Limb (tissue), 2 donors: ENCODE data around the gene PWWP2B.
"Not testable (repeated sequence)": the region's sequence is repeated elsewhere in the genome, so short reads cannot be mapped to it uniquely, and the experiment has no call there.

Experiments
- DNase-seq, 2 donors: peaks; one replicate each; pipeline ENCODE4 v3.0.0-alpha.2; 2016; ENCODE audit errors: extremely low spot score in 2 of 2

The PWWP2B gene

DNA sequence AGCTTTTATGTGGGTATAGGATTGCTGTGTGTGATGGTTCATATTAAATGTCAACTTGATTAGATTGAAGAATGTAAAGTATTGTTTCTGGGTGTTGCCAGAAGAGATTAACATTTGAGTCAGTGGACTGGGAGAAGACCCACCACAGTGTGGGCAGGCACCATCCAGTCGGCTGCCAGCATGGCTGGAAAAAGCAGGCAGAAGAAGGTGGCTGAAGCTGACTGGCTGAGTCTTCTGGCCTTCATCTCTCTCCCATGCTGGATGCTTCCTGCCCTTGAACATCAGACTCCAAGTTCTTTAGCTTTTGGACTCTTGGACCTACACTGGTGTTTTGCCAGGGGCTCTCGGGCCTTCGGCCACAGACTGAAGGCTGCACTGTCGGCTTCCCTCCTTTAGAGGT lies 16.0 kb upstream of the PWWP2B start:
- not testable (repeated sequence) for DNase-seq

DNA sequence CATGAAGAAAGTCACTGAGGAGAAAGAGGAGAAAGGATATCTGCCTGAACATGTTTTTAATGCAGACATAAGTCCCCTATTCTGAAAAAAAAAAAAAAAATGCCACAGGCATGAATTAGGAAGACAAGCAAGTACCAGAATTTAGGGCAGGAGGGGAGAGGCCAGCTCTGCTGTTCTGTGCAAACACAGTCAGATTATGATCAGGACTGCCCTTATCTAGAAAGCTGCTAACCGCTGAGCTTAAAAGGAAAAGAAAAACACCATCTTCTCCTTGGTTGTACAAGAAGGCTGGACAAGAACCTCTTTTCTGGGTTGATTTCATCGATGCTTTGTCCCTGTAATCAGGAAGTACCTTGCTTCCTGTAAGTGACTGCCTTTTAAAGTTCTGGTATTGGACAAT lies 15.3 kb upstream of the PWWP2B start:
- DNase-seq = no peak

DNA sequence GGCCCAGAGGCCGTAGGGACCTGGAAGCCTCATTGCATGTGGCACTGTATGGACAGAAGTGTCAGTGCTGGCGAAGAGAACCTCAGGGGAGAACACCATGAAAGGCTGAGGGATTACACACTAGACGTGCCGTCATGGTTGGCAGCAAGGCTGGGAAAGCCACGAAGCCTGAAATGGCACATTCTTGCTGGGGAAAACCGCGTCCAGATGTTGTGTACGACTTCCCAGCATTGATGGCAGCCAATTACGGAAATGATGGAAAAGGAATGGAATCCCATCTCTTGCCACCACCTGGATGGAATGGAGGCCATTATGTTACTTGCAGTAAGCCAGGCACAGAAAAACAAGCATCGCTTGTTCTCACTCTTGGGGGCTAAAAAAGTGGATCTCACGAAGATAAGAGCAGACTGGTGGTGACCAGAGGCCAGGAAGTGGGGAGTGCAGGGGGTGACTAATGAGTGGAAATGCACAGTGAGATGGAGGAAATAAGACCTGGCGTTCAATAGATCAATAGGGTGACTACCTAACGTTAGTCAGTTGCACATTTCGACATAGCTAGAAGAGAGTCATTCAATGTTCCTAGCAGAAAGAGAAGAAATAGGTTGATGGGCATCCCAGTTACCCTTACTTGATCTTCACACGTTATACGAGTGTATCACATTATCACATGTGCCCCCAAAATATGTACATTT lies 14.6 kb upstream of the PWWP2B start:
- no peak for DNase-seq

DNA sequence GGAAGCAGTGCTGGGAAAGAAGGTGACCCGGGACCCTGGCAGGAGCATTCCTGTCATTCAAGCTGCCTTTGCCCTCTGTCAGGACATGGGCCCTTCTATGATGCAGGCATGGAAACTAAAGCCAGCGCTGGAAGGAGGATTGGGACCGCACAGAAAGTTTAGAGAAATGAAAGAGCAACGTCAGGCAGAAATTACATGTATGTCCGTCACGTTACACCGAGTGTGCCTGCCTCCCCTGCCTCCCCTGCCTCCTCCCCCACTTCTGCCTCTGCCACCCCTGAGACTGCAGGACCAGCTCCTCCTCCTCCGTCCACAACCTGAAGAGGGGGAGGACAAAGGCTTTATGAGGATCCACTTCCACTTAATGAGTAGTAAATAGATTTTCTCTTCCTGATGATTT lies 13.9 kb upstream of the PWWP2B start:
- DNase-seq = no peak

DNA sequence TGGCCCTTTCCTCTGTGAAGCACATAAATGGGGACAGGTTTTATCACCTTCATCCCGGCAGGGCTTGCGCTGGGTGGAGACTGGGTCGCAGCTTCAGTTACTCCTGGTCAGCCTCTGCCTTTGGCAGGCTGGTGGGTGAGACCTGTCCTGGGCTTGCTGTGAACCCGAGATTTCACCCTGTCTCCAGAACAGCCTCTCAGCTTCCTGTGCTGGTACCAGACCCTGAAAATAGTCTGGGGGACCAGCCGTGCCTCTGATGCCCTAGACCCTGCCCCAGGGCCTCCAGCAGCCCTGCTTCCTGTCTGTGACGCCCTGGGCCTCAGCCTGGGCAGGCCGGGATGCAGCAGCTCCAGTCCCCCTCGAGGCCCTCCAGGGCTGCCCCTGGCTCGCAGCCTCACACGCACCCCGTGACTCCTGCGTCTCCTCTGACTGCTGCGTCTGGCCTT lies 13.2 kb upstream of the PWWP2B start:
- no peak for DNase-seq

DNA sequence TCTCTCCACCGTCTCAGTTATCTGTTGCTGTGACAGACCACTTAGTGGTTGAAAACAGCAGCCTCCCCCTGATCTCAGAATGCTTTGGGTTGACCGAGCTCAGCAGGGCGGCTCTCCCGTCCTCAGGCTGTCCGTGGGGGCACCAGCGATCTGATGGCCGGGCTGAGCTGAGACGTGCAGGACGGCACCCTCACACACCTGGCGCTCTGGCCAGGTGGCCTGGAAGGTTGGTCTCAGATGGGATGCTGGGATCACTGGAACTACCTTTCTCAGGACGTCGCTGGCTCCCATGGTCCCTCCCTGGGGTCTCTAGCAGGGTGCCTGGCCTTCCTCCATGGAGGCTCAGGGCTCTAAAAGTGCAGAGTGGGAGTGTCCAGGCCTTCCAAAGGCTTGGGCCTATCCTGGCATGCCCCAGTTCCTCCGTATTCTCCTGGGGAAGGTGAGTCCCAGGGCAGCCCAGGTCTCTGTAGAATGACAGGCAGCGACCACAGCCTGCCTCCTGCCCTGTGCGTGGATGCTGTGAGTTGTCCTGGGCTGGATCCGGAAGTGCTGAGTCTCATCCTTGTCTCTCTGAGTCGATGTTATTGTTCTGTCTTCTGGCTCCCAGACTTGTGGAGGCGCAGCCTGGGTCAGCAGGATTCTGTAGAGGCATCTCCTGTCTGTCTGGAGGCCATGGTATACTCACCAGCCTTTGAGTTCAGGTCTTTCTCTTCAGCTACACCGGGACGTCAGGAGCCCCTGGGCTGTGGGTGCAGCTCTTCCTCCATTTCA lies 12.2 kb upstream of the PWWP2B start:
- DNase-seq = no peak

DNA sequence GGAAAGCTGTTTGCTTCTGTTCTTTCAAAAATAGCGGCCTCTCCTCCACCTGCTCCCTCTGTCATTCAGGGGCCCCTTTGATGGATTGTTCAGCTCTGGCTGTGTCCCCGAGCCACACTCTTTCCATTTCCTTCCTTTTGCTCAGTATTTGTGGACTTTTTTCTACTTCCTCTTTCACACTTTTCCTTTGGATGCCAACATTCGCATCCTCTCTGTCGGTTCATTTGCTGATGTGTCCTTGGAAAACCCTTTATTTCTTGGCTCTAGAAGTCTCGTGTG lies 11.7 kb upstream of the PWWP2B start:
- no peak for DNase-seq

DNA sequence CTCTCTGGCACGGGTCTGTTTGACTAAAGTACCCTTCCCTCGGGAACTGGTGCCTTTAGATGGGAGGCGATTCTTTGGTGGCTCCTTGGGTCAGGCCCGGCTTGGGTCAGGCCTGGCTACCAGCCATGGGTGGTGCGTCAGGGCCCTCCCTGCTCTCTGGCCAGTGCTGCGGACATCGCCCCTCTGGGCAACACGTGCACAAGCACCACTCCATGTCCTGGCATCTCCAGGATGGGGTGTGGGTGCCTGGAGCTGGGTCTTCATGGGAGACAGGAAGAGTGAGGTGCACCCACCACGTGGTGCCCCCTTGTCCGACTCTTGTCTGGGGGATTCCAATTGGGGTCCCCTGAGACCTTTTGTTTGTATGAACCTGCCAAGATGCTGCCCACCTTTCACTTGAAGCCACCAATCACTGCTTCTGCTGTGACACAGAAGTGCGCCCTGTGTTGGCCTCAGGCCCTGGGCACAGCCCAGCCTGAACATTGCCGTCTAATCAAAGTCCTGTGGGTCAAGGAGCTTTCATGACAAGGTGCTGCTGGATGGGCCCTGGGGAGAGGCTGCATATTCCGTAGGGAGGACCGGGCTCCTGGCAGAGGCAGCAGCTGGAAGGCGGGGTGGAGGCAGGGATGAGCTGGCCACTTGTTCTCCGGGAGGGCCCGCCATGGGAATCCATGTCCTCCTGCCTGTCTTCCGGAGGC lies 11.1 kb upstream of the PWWP2B start:
- no peak for DNase-seq

DNA sequence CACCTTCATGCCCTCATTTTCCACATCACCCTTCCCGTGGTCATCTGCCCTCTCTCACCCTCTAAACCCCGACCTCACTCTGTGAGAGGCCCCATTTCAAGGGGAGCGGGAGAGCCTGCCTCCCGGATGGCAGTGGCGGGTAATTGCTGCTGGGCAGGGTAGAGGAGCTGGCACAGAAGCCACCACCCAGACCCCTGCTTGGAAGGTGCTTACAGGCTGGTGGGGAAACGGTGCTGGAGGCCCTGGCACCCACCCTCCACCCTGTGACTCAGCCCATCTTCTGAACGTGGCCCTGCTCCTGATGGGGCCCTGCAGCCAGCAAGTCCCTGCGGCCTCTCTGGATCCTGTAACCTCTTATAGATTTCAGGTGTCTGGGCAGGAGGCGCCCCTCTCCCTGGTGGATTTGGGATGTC lies 10.6 kb upstream of the PWWP2B start:
- no peak for DNase-seq

DNA sequence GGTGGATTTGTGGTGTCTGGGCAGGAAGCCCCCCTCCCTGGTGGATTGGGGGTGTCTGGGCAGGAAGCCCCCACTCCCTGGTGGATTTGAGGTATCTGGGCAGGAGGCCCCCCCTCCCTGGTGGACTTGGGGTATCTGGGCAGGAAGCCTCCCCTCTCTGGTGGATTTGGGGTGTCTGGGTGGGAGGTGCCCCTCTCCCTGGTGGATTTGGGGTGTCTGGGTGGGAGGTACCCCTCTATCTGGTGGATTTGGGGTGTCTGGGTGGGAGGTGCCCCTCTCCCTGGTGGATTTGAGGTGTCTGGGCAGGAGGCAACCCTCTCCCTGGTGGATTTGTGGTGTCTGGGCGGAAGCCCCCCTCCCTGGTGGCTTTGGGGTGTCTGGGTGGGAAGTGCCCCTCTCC lies 10.1 kb upstream of the PWWP2B start:
- peak in 1 of 2 donors; percentile 27 for DNase-seq

DNA sequence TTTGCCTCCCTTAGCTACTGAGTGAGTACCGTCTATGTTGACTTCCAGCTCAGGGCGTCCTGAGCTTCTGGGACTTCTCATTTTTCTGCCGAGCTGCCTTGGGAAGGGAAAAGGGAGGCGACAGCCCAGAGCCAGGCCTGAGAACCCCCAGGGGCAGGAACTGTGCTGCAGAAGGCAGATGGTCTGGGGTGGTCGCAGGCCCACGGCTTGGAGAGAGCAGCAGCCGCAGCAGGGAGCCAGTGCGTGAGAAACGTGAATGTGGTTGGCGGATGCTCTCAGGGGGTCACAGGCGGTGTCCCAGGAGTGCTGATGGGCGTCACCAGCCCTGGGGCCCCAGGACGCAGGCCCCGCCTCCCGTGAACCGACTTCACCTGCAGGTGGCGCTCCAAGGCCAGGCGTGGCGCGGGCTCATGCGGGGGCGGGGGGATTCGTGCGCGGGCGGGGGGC lies 9.2 kb upstream of the PWWP2B start:
- DNase-seq = peak in 1 of 2 donors; percentile 79

DNA sequence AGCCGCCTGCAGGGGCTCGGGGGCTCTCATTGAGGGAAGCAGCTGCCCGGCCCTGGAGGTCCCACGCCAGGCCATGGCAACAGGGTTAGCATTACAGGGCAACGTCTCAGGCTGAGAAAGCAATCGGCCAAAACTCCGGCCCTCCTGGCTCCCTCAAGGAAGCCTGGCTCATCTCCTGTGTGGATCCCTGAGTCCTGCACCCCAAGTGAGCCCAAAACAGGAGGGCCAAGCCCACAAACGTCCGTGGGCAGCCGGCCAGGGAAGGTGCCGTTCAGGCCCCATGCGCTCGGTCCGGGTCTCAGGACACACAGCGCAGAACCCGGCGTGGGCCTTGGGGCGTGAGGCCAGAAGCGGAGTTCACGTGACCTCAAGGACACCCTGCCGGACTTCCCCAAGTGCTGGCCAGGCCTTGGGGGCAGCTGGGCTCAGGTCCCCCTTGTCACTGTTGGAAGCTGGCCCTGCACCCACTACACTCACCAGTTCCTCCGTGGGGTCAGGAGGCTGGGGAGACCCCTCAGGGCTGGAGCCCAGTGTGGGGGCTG lies 8.0 kb upstream of the PWWP2B start:
- no peak for DNase-seq

DNA sequence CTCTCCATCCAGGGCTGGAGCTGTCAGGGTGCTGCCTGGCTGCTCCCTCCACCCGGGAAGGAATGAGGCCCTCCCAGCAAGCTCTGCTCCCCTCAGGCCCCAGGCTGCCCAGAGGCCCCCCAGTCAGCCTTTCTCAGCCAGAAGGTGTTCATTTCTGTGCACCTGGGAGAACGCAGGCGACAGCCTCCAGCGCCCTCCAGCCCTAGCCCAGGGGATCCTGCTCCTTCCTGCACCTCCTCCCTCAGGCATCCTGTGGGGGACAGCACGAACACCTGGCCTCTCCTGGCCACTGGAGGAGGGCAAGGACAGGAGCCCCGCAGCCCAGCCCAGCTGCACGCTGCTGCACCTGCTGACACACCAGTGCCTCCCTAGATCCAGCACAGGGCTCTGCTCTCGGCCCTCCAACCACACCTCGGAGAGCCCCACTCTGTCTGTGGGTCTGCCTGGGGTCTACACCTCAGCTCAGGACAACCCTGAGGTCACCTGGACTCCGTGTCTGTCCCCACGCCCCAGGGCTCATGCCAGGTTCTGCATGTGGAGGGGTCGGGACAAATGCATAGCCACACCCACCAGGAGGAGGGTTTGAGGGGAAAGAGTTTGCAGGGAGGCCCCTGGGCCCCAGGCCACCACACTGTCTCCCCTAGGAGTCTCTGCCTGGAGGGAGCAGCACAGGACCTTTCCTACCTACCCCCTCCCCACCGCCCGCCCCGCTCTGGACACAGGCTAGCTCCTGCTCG lies 7.4 kb upstream of the PWWP2B start:
- peak in 1 of 2 donors; percentile 29 for DNase-seq

DNA sequence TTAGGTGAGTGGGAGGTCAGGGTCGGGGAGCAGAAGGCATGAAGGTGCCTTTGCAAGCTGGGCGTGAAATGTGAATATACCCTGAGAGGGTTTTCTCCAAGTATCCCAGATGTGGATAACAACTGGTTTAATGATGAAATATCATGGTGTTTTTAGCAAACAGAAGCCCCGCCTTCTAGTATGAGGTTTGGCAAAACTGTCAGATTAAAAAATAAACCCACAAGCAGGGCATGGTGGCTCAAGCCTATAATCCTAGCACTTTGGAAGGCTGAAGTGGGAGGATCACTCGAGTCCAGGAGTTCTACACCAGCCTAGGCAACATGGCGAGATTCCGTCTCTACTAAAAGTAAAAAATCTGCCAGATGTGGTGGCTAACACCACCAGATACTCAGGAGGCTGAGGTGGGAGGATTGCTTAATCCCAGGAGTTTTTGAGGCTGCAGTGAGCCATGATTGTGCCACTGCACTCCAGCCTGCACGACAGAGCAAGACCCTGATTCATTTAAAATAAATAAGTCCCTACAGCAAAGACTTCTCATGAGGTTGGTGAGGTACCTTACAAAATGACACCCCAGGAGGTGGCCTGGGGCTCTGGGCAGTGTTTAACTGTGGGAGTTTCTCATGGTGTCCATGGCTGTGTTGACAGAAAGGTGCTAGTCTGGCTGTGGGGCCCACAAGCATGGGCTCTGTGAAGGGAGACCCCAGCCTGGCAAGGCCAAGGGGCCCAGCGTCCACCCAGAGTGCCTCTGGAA lies 6.7 kb upstream of the PWWP2B start:
- DNase-seq = peak in 1 of 2 donors; percentile 19

DNA sequence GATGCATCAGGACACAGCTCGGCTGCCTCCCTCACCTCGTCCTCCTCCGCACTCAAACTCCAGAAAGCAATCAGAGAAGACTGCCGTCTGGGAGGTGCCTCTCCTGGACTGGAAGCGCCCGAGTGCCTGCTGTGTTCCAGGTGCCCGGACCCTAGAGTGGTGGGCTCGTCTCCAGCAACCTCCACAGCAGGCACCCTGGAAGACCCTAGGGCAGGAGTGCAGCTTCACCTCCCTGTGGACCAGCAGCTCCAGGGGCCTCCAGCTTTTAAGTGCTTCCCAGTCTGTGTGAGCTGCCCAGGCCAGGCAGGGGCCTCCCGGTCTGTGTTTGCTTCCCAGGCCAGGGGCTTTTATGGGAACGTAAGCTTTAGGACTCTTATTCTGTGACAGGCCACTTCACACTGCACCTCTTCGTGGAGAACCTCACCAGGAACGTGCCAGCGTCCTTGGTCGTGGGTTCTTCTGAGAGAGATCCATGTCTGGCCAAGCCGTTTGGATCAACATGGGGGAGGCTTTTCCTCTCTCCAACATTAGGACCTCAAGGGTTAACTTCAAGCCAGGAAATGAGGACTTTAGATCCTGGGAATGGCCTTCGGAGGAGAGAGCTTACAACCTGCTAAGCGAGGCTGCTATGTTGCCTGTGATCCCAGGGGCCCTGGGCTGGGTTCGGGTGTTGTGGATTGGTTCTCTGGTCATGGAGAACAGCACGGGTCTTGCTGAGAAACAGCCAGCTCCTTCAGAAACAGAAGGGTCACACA lies 5.9 kb upstream of the PWWP2B start:
- no peak for DNase-seq

DNA sequence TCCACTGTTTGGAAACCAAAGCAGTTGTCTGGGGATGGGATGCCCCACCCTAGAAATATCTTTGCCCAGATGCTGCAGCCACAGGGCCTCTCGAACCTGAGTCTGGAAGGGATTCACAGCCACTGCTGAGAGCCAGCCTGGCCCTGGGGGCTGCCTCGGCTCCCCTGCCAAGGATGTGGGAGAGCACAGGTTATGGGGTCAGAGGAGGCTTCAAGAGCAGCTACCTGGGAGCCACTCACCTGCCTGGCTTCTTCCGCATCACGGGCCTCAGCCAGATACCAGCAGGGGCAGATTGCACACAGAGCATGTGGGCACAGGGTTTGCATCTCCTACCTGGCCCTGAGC lies 5.4 kb upstream of the PWWP2B start:
- no peak for DNase-seq

DNA sequence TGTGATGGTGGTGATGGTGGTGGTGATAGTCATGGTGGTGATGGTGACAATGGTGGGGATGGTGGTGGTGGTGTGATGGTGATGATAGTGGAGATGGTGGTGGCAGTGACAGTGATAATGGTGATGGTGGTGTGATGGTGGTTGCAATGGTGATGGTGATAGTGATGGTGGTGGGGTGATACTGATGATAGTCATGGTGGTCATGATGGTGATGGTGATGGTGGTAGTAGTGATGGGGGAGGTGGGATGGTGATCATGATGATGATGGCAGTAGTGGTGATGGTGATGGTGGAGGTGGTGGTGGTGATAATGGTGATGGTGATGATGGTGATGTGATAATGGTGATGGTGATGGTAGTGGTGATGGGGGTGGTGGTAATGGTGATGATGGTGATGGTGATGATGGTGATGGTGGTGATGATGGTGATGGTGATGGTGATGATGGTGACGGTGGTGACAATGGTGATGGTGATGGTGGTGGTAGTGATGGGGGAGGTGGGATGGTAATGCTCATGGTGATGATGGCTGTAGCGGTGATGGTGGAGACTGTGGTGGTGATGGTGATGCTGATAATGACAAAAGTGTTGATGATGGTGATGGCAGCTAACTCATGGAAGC lies 4.7 kb upstream of the PWWP2B start:
- no peak for DNase-seq

DNA sequence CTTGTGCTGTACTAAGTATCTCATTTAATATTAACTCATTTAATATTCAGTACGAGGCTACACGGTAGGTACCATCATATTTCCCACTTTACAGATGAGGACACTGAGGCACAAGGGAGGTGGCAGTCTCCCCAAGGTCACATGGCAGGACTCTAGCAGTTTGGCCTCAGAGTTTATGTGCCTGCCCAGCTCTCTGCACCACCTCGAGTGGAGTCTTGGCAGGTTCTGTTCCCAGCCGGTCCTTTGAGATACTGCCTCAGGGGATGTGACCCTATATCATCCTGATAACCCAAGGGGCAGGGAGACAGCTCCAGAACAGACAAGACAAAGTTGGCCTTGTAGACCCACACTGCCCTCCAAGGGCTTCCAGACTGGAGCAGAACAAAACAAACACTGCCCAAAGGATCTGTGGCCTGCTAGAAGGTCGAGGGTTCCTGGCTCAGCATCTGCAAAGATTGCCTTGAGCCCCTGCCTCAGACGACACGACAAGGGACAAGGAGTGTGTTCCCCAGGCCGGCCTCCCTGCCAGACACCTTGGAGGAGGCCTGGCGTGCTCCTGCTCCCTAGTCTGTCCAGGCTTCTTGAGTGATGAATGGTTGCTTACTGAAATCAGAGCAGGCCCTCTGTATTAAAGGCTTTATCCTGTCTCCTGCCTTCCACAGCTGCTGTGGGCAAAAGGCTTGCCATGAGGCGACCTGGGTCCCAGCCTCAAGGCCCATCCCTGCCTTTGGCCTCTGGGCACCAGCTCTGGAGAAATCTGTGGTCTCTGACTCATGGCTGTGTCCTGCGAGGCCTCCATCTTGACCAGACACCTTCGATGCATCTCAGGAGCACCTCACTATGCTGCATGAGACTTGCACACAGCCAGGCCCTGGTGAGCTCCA lies 3.9 kb upstream of the PWWP2B start:
- no peak for DNase-seq

DNA sequence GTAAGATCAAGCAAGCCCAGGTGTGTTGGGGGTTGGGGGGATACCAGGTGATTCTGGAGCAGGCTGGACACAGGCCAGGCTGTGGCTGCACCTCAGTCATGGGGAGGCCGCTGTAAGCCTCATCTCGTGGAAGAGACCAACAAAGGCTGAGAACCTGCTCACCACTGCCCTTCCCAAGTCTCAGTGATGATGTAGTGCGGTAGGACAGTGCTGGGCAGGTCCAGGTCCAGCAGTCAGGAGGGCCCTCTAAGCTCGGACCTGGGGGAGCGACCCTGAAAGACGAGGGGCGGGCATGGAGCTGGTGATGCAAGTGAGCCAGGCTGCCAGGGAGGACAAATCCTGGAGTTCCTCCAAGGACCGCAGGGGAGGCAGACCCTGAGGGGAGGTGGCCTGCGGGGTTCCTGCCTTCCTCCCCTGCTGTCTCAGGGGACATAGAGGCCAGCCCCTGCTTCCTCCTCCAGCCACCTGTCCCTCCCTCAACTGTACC lies 3.3 kb upstream of the PWWP2B start:
- DNase-seq = no peak
